Measurements from ENCODE around the gene C16orf95. TPM values are rescaled to one million over a fixed set of nuclear protein-coding genes. Genes with fewer than 3 reads are reported as not detected.

C16orf95 gene
- total RNA-seq, 3 donors from 2014 or later: 2.5 to 4.2 (median 3.0) TPM

- peaks cover 4% of the 10 kb centered on the region for H3K4me1 ChIP-seq (ENCODE audit: low read depth)
- intact Hi-C loops (cut with DNase I, micrococcal nuclease): no loop called here
Observed at GRCh38 chr16:87297407-87297806, 19.8 kb downstream of the C16orf95 start.

GRCh38 chr16:87295661-87296531 lies 21.3 kb downstream of the C16orf95 start:
- peak; percentile 57 to 69 (median 67) for DNase-seq
- ATAC-seq: peak; percentile 83
- no peak for TF ChIP-seq CTCF (IDR thresholded peaks at IDR 0.05)
- Histone ChIP-seq H3K36me3 (ENCODE audit: low read depth) (no peaks in the 10 kb centered on the region), H3K9me3 (no peaks in the 10 kb centered on the region), H3K4me1 (ENCODE audit: low read depth) (peaks cover 4% of the 10 kb centered on the region), H3K4me3 (no peak overlapping the region)
- intact Hi-C loops (cut with DNase I, micrococcal nuclease): no loop called here

More at GRCh38 chr16:87297407-87297806, 19.8 kb downstream of the C16orf95 start:
- H3K36me3 ChIP-seq (ENCODE audit: low read depth): no peaks in the 10 kb centered on the region
- ATAC-seq: no peak
- H3K9me3 ChIP-seq: no peaks in the 10 kb centered on the region
- DNase-seq: no peak
- H3K4me3 ChIP-seq: no peak overlapping the region
- no peak for TF ChIP-seq CTCF (IDR thresholded peaks at IDR 0.05)

- TF ChIP-seq CTCF (IDR thresholded peaks at IDR 0.05): no peak
- Histone ChIP-seq H3K9me3 (no peaks in the 10 kb centered on the region), H3K36me3 (ENCODE audit: low read depth) (no peaks in the 10 kb centered on the region), H3K4me3 (no peak overlapping the region), H3K4me1 (ENCODE audit: low read depth) (peaks cover 4% of the 10 kb centered on the region)
- intact Hi-C loops (cut with DNase I, micrococcal nuclease): no loop called here
- ATAC-seq: peak; percentile 94
- peak in 1 of 3 donors; percentile 44 for DNase-seq
Observed at GRCh38 chr16:87295259-87295658, 21.9 kb downstream of the C16orf95 start.

GRCh38 chr16:87293990-87294389 lies 23.2 kb downstream of the C16orf95 start:
- intact Hi-C loops (cut with DNase I, micrococcal nuclease): no loop called here
- DNase-seq: no peak
- Histone ChIP-seq H3K9me3 (no peaks in the 10 kb centered on the region), H3K4me3 (no peak overlapping the region), H3K36me3 (ENCODE audit: low read depth) (no peaks in the 10 kb centered on the region), H3K4me1 (ENCODE audit: low read depth) (peaks cover 4% of the 10 kb centered on the region)
- TF ChIP-seq CTCF (IDR thresholded peaks at IDR 0.05): no peak
- ATAC-seq: no peak

- no peaks in the 10 kb centered on the region for H3K9me3 ChIP-seq
- H3K4me1 ChIP-seq (ENCODE audit: low read depth): peaks cover 4% of the 10 kb centered on the region
- no peak overlapping the region for H3K4me3 ChIP-seq
- intact Hi-C loops (cut with DNase I, micrococcal nuclease): no loop called here
- DNase-seq (no peak), ATAC-seq (no peak)
- H3K36me3 ChIP-seq (ENCODE audit: low read depth): no peaks in the 10 kb centered on the region
- no peak for TF ChIP-seq CTCF (IDR thresholded peaks at IDR 0.05)
Observed at GRCh38 chr16:87291944-87292343, 25.2 kb downstream of the C16orf95 start.
